SKM-1 (cell line): Measurements from ENCODE around the gene ZCCHC2.

Experiments used
- DNase-seq: peaks from one replicate; lab custom pipeline; 2025; ENCODE audit not compliant: unreplicated experiment; lab: John Stamatoyannopoulos, UW

Gene ZCCHC2

GRCh38 chr18:62607302-62607701 lies 84.5 kb downstream of the ZCCHC2 start:
- DNase-seq = no peak

- no peak for DNase-seq
Measured at GRCh38 chr18:62607708-62608428, 85.0 kb downstream of the ZCCHC2 start.

- no peak for DNase-seq
Measured at GRCh38 chr18:62609764-62610163, 86.9 kb downstream of the ZCCHC2 start.

GRCh38 chr18:62610351-62610700 lies 87.5 kb downstream of the ZCCHC2 start:
- DNase-seq = no peak

GRCh38 chr18:62610701-62611411 lies 88.0 kb downstream of the ZCCHC2 start:
- no peak for DNase-seq

- DNase-seq = no peak
Measured at GRCh38 chr18:62611453-62612288, 88.8 kb downstream of the ZCCHC2 start.

GRCh38 chr18:62612289-62612645 lies 89.4 kb downstream of the ZCCHC2 start:
- no peak for DNase-seq

- DNase-seq = no peak
Measured at GRCh38 chr18:62612776-62613175, 90.0 kb downstream of the ZCCHC2 start.

- no peak for DNase-seq
Measured at GRCh38 chr18:62614494-62614893, 91.7 kb downstream of the ZCCHC2 start.

GRCh38 chr18:62616331-62616805 lies 93.5 kb downstream of the ZCCHC2 start:
- DNase-seq = no peak

- no peak for DNase-seq
Measured at GRCh38 chr18:62617793-62618591, 95.2 kb downstream of the ZCCHC2 start.

GRCh38 chr18:62618735-62619134 lies 95.9 kb downstream of the ZCCHC2 start:
- no peak for DNase-seq

- no peak for DNase-seq
Measured at GRCh38 chr18:62621546-62621945, 98.7 kb downstream of the ZCCHC2 start.

GRCh38 chr18:62625019-62625418 lies 102.2 kb downstream of the ZCCHC2 start:
- no peak for DNase-seq
